ENCODE measurements around the gene SCTR.

Gene SCTR

GRCh38 chr2:119463990-119464389, 60.3 kb downstream of the SCTR start:
- H3K27me3 ChIP-seq: no peaks in the 10 kb centered on the region
- H3K27ac ChIP-seq: no peak overlapping the region
- H3K36me3 ChIP-seq: no peaks in the 10 kb centered on the region
- intact Hi-C loops (cut with DNase I; ENCODE audit: low total_unique reads): no loop called here
- peaks cover 0 to 12% (median 0%) of the 10 kb centered on the region in 4 donors for H3K4me1 ChIP-seq
- no peak for TF ChIP-seq CTCF (IDR thresholded peaks at IDR 0.05)
- DNase-seq: no peak
- H3K4me3 ChIP-seq: no peak overlapping the region
- H3K9me3 ChIP-seq: no peaks in the 10 kb centered on the region

GRCh38 chr2:119463136-119463535, 61.1 kb downstream of the SCTR start:
- TF ChIP-seq CTCF (IDR thresholded peaks at IDR 0.05): no peak
- no peaks in the 10 kb centered on the region for H3K27me3 ChIP-seq
- intact Hi-C loops (cut with DNase I; ENCODE audit: low total_unique reads): no loop called here
- no peaks in the 10 kb centered on the region for H3K36me3 ChIP-seq
- no peaks in the 10 kb centered on the region for H3K9me3 ChIP-seq
- H3K27ac ChIP-seq: no peak overlapping the region
- no peak overlapping the region for H3K4me3 ChIP-seq
- H3K4me1 ChIP-seq: peaks cover 0 to 5% (median 0%) of the 10 kb centered on the region in 4 donors
- DNase-seq: no peak

GRCh38 chr2:119462574-119462973, 61.7 kb downstream of the SCTR start:
- H3K4me1 ChIP-seq: no peaks in the 10 kb centered on the region
- H3K27me3 ChIP-seq: no peaks in the 10 kb centered on the region
- no peak for TF ChIP-seq CTCF (IDR thresholded peaks at IDR 0.05)
- no peaks in the 10 kb centered on the region for H3K36me3 ChIP-seq
- H3K4me3 ChIP-seq: no peak overlapping the region
- intact Hi-C loops (cut with DNase I; ENCODE audit: low total_unique reads): no loop called here
- no peaks in the 10 kb centered on the region for H3K9me3 ChIP-seq
- H3K27ac ChIP-seq: no peak overlapping the region
- DNase-seq: no peak

- intact Hi-C loops (cut with DNase I; ENCODE audit: low total_unique reads): no loop called here
- H3K27ac ChIP-seq: no peak overlapping the region
- no peak for TF ChIP-seq CTCF (IDR thresholded peaks at IDR 0.05)
Measured at GRCh38 chr2:119461811-119462210, 62.5 kb downstream of the SCTR start.

GRCh38 chr2:119460076-119460475, 64.2 kb downstream of the SCTR start:
- no peak for DNase-seq
- TF ChIP-seq CTCF (IDR thresholded peaks at IDR 0.05): no peak
- intact Hi-C loops (cut with DNase I; ENCODE audit: low total_unique reads): no loop called here

More at GRCh38 chr2:119461811-119462210, 62.5 kb downstream of the SCTR start:
- Histone ChIP-seq H3K4me1 (no peaks in the 10 kb centered on the region), H3K9me3 (no peaks in the 10 kb centered on the region), H3K36me3 (no peaks in the 10 kb centered on the region), H3K4me3 (no peak overlapping the region), H3K27me3 (no peaks in the 10 kb centered on the region)
- DNase-seq: no peak

More at GRCh38 chr2:119460076-119460475, 64.2 kb downstream of the SCTR start:
- Histone ChIP-seq H3K4me3 (no peak overlapping the region), H3K36me3 (no peaks in the 10 kb centered on the region), H3K4me1 (no peaks in the 10 kb centered on the region), H3K27me3 (no peaks in the 10 kb centered on the region), H3K9me3 (no peaks in the 10 kb centered on the region), H3K27ac (no peak overlapping the region)

Data from tibial artery (tissue), 4 donors.